ENCODE data around the gene SIRT6.
"Not testable (repeated sequence)": the region's sequence is repeated elsewhere in the genome, so short reads cannot be mapped to it uniquely, and the experiment has no call there.

Gene SIRT6

DNA sequence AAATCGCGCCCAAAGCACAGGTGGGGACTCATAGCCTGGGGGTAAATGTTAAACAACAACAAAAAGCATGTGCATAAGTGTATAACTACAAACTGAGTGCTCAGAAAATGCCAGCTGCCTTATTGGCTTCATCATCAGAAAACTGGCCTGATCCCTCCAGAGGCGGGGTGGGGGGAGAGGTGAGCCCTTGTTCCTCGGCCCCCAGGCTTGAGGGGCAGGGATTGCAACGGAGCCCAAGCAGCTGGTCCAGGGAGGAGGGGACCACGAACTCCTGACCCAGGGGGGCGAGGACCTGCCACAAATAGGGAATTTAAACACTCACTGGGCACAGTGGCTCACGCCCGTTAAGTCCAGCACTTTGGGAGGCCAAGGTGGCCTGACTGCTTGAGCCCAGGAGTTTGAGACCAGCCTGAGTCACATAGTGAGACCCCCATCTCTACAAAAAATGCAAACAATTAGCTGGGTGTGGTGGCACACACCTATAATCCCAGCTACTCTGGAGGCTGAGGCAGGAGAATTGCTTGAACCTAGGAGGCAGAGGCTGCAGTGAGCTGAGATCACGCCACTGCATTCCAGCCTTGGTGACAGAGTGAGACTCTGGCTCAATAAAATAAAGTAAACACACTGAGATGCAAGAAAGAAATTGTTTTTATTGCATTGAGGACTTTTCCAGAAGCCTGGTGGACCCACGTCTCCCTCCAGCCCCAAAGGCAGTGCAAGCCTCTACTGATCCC, 8.7 kb downstream of the SIRT6 start:
- DNase-seq, result no peak

DNA sequence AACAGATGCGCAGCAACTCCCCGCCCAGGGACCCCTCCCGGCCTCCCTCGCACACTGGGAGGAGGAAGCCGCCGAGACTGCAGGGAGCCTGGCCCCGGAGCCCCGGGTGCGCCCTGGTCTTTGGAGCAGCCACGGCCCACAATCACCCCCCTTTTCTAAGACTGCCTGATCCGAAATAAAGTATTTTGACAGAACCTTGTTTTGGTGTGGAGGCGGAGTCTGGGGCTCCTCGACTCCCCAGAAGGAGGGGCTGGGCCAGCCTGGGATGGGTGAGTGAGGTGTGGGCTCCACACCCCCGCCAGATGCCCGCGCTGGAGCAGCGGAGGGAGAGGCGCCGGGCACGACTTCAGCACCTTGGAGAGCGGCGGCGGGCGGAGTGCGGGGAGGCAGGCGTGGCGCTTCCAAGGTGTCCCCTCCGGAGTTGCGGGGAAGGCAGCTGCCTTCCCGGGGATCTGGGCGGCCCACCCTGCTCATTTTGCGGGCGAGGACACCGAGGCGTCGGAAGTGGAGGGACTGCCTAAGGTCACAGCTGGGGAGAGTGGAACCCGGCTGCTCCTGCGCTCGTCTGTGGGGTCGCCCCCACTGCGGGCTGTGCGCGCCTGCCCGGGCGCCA, 9.4 kb downstream of the SIRT6 start:
- DNase-seq, result peak in 1 of 2 donors; percentile 19

DNA sequence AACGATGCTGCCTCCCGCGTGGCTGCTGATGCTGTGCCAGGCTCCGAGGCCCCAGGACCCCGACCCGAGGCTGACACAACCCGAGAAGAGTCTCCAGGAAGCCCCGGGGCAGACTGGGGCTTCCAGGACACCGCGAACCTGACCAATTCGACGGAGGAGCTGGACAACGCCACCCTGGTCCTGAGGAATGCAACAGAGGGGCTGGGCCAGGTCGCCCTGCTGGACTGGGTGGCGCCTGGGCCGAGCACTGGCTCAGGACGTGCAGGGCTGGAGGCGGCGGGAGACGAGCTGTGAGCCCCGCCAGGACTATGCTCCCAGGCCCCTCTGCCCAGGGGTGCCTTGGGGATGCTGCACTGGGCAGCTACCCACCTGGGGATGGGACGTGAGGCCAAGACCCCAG, 10.7 kb downstream of the SIRT6 start:
- no peak for DNase-seq

DNA sequence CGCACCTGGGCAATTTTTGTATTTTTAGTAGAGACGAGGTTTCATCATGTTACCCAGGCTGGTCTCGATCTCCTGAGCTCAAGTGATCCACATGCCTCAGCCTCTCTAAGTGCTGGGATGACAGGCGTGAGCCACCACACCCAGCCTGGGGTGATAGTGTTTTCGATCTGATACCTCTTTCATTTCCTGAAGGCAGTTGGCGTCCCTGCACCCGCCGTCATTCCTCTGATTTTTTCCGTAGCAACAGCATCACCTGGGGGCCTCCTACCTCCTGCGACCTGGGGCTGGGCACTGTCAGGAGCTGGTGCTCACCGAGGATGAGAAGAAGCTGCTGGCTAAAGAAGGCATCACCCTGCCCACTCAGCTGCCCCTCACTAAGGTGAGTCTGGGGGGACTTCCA, 18.1 kb downstream of the SIRT6 start:
- DNase-seq, result no peak

DNA sequence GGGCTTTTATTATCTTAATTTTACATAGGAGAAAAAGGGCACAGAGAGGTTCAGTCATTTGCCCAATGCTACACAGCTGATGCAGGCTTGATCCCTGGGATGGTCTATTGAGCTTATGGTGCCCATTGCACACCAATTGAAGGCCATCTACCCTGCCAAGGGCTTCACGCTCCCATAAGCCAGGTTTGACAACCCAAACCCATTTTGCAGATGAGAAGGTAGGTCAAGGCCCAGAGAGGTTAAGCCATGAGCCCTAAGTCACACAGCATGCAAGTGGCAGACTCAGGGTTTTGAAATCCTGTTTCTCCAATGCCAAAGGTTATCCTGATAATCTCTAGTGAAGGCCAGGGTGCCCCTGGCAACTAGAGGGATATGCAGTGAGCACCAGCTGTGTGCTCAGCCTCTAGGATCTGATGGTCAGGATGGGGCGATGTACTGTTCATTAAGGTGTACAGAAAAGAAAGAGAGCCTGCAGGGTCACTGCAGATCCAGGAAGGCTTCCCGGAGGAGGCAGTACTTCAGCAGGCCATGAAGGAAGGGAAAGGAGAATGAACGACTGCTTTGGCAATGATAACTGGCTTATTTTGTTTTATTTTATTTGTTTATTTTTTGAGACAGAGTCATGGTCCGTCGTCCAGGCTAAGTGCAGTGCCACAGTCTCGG, 20.8 kb downstream of the SIRT6 start:
- DNase-seq, result no peak

DNA sequence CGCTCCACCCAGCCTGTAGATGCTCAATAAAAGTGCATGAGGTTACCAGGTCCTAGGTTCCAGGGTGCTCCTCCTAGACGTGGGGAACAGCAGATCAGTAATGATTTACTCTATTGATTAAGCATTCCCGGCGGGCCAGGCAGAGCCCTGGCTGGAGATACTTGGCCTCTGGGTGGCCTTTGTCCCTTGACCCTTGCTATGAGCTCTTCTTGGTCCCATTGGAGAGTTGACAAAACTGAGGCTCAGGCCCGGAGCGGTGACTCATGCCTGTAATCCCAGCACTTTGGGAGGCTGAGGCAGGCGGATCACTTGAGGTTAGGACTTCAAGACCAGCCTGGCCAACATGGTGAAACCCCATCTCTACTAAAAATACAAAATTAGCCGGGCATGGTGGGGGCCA, 24.4 kb downstream of the SIRT6 start:
- DNase-seq, result not testable (repeated sequence)

DNA sequence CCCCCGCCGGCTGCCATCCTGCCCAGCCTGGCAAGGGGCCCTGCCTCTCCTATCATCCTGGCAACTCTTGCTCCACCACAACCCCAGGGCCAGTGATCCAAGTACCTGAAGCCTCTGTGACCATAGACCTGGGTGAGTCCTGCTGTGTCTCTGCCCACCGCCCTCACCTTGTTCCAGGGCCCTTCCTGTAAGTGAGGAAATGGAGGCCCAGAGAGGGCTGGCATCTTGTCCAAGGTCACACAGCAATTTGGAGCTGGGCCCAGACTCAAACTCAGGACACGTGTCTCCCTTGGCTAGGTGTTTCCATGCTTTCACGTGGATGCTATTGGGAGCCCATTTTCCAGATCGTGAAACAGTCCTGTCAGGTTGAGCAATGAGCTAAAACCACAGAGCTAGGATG, 25.2 kb downstream of the SIRT6 start:
- no peak for DNase-seq

DNA sequence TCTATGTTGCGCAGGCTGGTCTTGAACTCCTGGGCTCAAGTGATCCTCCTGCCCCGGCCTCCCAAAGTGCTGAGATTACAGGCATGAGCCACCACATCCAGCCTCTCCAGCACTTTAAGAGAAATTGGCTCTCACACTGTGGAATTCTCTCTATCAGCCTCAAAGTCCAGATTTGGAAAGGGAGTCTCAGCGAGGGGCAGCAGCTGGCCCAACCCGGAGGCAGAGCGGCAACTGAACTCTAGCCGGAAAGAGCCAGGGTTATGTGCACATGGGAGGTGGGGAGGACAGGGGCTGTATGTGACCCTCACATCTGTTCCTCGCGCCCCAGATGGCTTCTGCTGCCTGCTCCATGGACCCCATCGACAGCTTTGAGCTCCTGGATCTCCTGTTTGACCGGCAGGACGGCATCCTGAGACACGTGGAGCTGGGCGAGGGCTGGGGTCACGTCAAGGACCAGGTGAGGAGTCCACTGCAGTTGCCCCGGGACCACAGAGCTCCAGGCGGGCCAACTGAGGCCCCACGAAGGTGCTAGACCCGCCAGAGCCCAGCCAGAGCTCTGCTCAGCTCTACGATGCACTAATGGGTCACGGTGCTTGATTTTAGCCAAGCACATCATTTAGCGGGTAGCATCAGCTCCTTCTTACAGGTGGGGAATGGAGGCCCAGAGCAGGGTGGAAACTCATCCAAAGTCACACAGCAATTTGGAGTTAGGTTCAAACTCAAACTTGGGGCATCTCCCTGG, 27.6 kb downstream of the SIRT6 start:
- no peak for DNase-seq

DNA sequence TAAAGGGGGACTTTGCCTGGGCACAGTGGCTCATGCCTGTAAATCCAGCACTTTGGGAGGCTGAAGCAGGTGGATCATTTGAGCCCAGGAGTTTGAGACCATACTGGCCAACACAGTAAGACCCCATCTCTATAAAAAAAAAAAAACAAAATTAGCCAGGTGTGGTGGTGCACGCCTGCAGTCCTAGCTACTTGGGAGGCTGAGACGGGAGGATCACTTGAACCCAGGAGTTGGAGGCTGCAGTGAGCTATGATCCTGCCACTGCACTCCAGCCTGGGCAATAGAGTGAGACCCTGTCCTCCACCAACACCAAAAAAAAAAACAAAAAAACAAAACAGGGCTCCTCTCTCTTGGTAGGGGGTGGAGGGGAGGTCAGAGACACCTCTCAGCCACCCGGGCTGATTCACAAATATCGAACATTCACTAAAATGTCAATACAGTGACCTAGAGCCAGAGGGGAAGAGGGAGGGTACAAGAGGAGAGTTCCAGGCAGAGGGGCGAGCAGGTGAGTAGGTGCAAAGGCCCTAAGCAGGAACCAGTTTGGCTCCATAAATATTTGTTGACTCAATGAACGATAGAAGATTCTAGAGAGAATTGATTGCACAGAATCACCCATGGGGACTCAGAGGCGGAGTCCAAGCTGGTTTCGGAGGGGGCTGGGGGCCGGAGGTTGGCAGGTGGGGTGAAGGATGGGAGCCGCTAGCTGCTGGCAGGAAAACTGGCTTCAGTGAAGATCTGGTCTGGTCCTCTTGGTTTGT, 29.9 kb downstream of the SIRT6 start:
- DNase-seq, result no peak

DNA sequence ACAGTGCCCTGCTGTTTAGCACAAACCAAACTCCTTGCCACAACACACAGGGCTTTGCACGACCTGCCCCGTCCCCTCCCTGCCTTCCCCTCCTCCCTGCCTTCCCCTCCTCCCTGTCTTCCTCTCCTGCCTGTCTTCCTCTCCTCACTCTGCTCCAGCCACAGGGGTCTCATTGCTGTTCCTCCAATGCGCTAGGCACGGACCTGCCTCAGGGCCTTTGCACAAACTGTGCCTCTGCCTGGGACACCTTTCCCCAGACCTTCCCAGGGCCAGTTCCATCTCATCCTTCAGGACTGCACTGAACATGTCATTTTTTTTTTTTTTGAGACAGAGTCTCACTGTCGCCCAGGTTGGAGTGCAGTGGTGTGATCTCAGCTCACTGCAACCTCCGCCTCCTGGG, 30.7 kb downstream of the SIRT6 start:
- DNase-seq, result no peak

DNA sequence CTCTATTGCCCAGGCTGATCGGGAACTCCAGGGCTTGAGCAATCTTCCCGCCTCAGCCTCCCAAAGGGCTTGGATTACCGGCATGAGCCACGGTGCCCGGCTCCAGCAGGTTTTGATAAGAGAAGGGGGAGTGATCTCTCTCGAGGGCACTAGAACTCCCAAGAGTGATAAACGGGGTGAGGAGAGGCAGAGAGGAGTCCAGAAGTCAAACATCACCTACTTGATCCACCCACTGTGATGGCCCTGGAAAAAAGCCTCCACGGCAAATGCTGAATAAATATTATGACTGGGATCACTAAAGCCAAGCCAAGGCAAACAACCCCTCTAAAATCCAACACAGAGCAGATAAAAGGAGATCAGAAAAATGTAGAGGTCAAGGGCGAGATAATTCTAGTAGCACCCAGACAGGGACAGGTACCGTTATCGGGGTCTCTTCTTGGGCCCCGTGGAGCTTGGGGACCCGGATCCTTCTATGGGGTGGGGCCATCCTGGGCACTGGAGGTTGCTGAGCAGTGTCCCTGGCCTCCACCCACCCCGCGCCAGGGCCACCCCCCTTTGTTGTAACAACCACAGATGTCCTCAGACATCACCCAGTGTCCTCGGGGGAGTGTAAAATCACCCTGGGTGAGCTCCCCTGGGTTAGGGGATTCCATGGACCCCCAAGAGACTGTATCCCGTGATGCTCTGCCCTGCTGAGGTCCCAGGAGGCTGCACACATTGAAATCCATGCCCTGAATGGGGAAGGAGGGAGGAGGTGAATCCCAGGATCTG, 32.7 kb downstream of the SIRT6 start:
- no peak for DNase-seq

DNA sequence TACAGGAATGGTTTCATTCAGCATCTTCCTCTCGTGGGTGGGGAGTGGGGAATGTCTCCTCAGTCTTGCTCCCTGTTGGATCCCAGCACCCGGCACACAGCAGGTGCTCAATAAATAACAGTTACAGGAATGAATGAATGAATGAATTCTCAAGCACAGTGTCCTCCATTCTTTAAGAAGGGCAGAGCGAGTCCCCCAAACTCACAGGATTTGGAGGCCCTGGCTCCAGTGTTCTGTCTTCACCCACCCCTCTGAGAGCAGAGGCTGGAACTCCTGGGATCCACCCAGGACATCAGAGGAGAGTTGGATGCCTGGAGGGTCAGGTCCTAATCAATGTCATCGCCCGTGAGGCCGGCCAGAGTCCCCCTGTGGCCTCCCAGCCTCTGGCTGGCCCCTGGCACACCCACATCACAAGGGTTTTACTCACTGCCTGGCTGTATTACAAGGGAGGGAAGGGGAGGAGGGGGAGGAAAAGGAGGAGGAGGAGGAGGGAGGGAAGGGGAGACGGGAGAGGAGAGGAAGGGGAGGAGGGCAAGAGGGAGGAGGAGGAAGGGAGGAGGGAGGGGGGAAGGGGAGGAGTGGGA, 37.6 kb downstream of the SIRT6 start:
- no peak for DNase-seq

DNA sequence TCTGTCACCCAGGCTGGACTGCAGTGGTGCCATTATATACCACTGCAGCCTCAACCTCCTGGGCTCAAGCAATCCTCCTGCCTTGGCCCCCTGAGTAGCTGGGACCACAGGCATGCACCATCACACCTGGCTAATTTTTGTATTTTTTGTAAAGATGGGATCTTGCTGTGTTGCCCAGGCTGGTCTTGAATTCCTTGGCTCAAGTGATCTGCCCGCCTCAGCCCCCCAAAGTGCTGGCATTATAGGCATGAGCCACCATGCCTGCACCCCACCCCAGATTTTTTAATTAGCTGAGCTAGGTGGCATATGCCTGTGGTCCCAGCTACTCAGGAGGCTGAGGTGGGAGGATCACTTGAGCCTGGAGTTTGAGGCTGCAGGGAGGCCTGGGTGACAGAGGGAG, 39.4 kb downstream of the SIRT6 start:
- DNase-seq, result not testable (repeated sequence)

DNA sequence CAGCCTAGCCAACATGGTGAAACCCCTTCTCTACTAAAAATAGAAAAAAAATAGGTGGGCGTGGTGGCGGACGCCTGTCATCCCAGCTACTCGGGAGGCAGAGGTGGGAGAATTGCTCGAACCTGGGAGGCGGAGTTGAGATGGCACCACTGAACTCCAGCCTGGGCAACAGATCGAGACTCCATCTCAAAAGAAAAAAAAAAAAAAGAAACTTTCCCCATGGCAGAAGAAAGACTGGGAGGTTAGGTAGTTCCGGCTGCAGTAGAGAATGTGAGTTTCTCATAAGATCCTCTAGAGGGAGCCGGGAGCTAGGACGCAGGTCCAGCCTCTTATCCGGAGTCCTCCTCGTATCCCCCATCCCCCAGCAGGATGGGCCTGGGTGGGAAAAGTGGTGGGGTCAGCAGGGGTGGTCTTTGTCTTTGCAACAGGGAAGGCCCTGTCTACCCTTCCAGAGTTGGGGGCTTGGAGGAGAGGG, 42.1 kb downstream of the SIRT6 start:
- DNase-seq, result peak in 1 of 2 donors; percentile 18

DNA sequence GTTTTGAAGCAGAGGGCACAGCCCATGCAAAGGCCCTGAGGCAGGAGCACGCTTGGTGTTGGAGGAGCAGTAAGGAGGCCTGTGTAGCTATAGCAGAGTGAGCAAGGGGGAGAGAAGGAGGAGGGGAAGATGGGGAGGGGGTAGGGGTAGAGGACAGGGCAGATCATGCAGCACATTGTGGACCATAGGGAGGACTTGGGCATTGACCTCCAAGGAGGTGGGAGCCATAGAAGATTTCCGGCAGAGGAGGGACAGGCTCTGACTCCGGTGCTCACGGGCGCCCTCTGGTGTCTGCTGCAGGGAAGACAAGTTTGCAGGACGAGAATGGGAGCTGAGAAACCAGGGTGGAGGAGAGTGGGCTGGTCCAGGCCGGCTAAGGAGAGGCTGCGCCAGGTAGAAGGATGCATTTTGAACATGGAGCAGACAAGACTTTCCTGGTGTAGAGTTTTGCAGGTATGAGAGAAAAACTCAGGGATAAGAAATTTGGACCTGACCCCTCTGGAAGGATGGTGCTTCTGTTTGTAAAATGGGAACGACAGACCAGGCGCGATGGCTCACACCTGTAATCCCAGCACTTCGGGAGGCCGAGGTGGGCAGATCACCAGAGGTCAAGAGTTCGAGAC, 42.6 kb downstream of the SIRT6 start:
- peak; percentile 60 to 74 for DNase-seq

DNA sequence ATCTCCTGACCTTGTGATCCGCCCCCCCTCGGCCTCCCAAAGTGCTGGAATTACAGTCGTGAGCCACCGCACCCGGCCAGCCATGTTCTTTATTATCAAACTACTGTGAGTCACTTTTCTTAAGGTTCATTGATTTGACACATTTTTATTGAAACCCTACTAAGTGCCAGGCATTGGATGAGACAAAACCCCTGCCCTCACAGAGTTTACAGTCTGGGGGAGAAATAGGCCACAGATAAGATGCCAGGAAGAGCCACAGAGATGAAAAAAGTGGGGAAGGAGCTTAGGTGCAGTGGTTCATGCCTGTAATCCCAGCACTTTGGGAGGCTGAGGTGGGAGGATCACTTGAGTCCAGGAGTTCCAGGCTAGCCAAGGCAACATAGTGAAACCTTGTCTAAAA, 43.9 kb downstream of the SIRT6 start:
- DNase-seq, result no peak

DNA sequence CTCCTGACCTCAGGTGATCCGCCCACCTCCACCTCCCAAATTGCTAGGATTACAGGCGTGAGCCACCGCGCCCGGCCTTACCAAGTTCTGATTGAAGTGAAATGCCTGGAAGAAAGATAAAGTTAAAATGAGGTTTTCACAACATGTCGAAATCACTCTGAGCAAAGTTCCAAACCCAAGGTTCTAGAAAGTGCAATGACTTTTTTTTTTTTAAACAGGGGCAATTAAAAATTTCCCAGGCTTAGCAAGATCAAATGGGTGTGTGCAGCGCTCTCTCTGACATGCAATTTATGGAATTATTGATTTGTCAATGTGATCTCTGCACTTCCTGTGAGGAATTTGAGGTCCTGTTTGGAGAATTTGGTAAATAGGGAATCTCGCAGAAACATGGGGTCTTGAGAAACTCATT, 45.7 kb downstream of the SIRT6 start:
- no peak for DNase-seq

DNA sequence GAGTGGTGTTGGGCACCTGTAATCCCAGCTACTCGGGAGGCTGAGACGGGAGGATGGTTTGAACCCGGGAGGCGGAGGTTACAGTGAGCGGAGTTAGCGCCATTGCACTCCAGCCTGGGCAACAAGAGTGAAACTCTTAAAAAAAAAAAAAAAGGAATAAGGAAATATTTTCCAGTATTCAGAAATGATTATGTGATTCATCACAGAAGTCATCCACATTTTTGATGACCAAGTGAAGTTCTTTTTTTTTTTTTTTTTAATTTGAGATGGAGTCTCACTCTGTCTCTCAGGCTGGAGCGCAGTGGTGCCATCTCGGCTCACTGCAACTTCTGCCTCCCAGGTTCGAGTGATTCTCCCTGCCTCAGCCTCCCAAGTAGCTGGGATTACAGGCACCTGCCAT, 47.0 kb downstream of the SIRT6 start:
- DNase-seq, result not testable (repeated sequence)

DNA sequence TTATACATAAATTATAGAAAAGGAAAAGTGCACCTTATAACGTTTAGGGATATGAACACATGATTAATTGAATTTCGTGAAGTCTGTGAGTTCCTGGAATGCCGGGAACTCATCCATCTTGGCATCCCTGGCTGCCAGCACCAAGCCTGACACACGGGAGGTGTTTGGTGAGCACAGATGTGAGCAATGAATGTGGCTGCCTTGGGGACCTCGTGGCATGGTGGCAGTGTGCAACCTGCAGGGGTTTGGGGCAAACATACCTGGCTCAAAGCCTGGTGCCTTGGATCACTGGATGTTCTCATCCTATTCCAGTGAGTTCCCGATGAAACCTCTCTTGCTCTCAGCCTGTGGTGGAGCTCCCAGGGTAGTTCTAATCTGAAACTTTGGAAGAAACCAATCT, 48.0 kb downstream of the SIRT6 start:
- DNase-seq, result no peak

DNA sequence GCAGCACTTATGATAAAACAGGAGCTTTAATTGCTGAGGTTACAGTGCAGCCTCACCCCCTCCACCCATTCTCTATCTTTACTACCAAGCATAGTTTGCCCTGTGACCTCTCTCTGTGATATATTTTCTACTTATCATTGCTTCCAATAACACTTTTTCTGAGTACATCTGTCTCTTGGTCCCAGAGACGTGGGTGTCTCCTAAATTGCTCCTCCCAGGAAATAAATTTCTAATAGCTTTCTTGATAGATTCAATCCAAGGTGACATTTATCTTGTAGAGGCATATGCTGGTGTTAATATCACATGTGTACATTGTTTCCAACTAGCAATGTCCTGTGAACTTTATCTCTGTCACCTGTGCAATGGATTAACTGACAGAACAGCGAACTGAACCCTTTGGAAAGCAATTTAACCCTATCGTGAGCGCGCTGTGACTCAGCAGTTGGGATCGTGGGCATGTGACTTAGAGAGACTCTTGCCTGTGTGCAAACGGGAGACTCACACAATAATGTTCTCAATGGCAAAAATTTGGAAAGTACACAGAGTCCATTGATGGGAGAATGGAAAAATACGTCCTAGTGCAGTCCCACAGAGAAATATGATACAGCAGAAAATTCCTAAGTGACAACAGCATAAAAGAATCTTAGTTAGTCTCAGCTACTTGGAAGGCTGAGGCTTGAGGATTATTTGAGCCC, 51.5 kb downstream of the SIRT6 start:
- no peak for DNase-seq

All from bone marrow (tissue), 2 donors.